PC-3 (cell line): ENCODE data around the gene ERICH3. TPM values are rescaled to one million over a fixed set of nuclear protein-coding genes. Genes with fewer than 3 reads are reported as not detected.

ENCODE experiments used
- ATAC-seq: fragments of 200-7000 bp; cut with Tn5 transposase; 2 replicates; pipeline ENCODE4 v1.9.1; 2020; ENCODE audit warnings: mild to moderate bottlenecking, moderate library complexity
- BruUV-seq: library from RNA; stranded (reverse); fragments of 400-500 nt; replicated peaks from 2 replicates; lab custom pipeline; 2021; lab: Mats Ljungman, UMichigan
- CTCF ChIA-PET: fragments of 300-600 bp; sonication (Branson Sonifier 250); formaldehyde crosslinking; loops from one replicate; lab custom pipeline; 2022; ENCODE audit warnings: antibody characterized with exemption; lab: Charles Lee
- POLR2A ChIA-PET: fragments of 300-600 bp; sonication (Branson Sonifier 250); formaldehyde crosslinking; loops from one replicate; lab custom pipeline; 2022; ENCODE audit warnings: antibody characterized with exemption; ENCODE audit not compliant: unreplicated experiment; lab: Charles Lee
- DNase-seq: peaks from one replicate; pipeline ENCODE4 v3.0.0-alpha.2; 2015
- H2AFZ ChIP-seq: fragments of 300-600 bp; sonication (generic); 2 replicates; pipeline ENCODE4 v1.6.0; 2016; ENCODE audit warnings: antibody characterized with exemption, low read length
- H3F3A ChIP-seq: fragments of 300-600 bp; sonication (generic); one replicate; pipeline ENCODE4 v1.6.0; 2017; ENCODE audit warnings: antibody characterized with exemption, low read length, control low read depth, mild to moderate bottlenecking; ENCODE audit not compliant: unreplicated experiment
- H3K27ac ChIP-seq: fragments of 300-600 bp; sonication (generic); 2 replicates; pipeline ENCODE4 v1.5.1; 2016; ENCODE audit warnings: mild to moderate bottlenecking, low read length
- H3K27me3 ChIP-seq: fragments of 300-600 bp; sonication (generic); 2 replicates; pipeline ENCODE4 v1.6.1; 2016; ENCODE audit warnings: low read length, mixed read lengths
- H3K36me3 ChIP-seq: fragments of 300-600 bp; sonication (generic); 2 replicates; pipeline ENCODE4 v1.6.1; 2016; ENCODE audit warnings: low read depth, mixed run types, low read length, mixed read lengths
- H3K4me1 ChIP-seq: fragments of 300-600 bp; sonication (generic); 2 replicates; pipeline ENCODE4 v1.5.1; 2016; ENCODE audit warnings: low read length; ENCODE audit not compliant: insufficient read depth
- H3K4me2 ChIP-seq: fragments of 300-600 bp; sonication (generic); 2 replicates; pipeline ENCODE4 v1.6.0; 2016; ENCODE audit warnings: low read length
- H3K4me3 ChIP-seq: fragments of 300-600 bp; sonication (generic); 2 replicates; pipeline ENCODE4 v1.5.1; 2016; ENCODE audit warnings: mild to moderate bottlenecking, low read length, mixed read lengths
- H3K79me2 ChIP-seq: fragments of 300-600 bp; sonication (generic); 2 replicates; pipeline ENCODE4 v1.6.1; 2017; ENCODE audit warnings: low read length, mixed read lengths
- H3K9ac ChIP-seq: fragments of 300-600 bp; sonication (generic); 2 replicates; pipeline ENCODE4 v1.6.0; 2016; ENCODE audit warnings: mild to moderate bottlenecking, low read length
- H3K9me2 ChIP-seq: fragments of 300-600 bp; sonication (generic); replicated peaks from 2 replicates; pipeline ENCODE4 v1.6.1; 2016; ENCODE audit warnings: mixed run types, low read length, mixed read lengths
- H3K9me3 ChIP-seq: fragments of 300-600 bp; sonication (generic); 2 replicates; pipeline ENCODE4 v1.6.1; 2016; ENCODE audit warnings: low read length, mixed read lengths
- H4K20me1 ChIP-seq: fragments of 300-600 bp; sonication (generic); 2 replicates; pipeline ENCODE4 v1.6.1; 2016; ENCODE audit warnings: low read length, mixed read lengths
- CTCF ChIP-seq: fragments of 300-600 bp; sonication (generic); conservative IDR thresholded peaks from 2 replicates; pipeline ENCODE4 v1.5.1; 2017; ENCODE audit warnings: antibody characterized with exemption, low read depth, mild to moderate bottlenecking, low read length
- EZH2 ChIP-seq: fragments of 300-600 bp; sonication (generic); IDR thresholded peaks from one replicate; pipeline ENCODE4 v1.6.1; 2017; ENCODE audit warnings: antibody characterized with exemption, mild to moderate bottlenecking, low read length; ENCODE audit not compliant: unreplicated experiment
- EZH2phosphoT487 ChIP-seq: fragments of 300-600 bp; sonication (generic); IDR thresholded peaks from 2 replicates; pipeline ENCODE4 v1.6.1; 2018; ENCODE audit warnings: mild to moderate bottlenecking, antibody characterized with exemption, low read length, borderline replicate concordance
- intact Hi-C: fragments of 100-400 bp; cut with micrococcal nuclease; formaldehyde crosslinking; loops from 2 replicates; pipeline ENCODE4 v1.9.0; 2023
- total RNA-seq: library from RNA; depleted of rRNA; stranded (reverse); fragments of >200 nt; gene quantifications from 2 replicates; pipeline ENCODE4 v1.2.3, GENCODE V29; 2014

Gene ERICH3
- total RNA-seq, 1 experiment from 2014 or later: not detected

GRCh38 chr1:74683656-74684055 lies 10.1 kb upstream of the ERICH3 start:
- POLR2A ChIA-PET: no interaction called here
- H3K4me1 ChIP-seq: no peaks in the 10 kb centered on the region
- no TSS peak for BruUV-seq
- no peaks in the 10 kb centered on the region for H3K36me3 ChIP-seq
- H3K9ac ChIP-seq: no peak overlapping the region
- H3K9me2 ChIP-seq: no peaks in the 10 kb centered on the region
- H3K9me3 ChIP-seq: no peaks in the 10 kb centered on the region
- TF ChIP-seq EZH2phosphoT487 (no peak), CTCF (no peak), EZH2 (no peak)
- no peak overlapping the region for H3K4me3 ChIP-seq
- H3K27ac ChIP-seq: no peak overlapping the region
- no peak for ATAC-seq
- CTCF ChIA-PET: no interaction called here
- no peak overlapping the region for H3K4me2 ChIP-seq
- intact Hi-C loops: no loop called here
- no peak overlapping the region for H2AFZ ChIP-seq
- H3K79me2 ChIP-seq: no peaks in the 10 kb centered on the region
- no peaks in the 10 kb centered on the region for H3K27me3 ChIP-seq
- H4K20me1 ChIP-seq: no peaks in the 10 kb centered on the region
- DNase-seq: no peak
- H3F3A ChIP-seq: no peaks in the 10 kb centered on the region

DNA sequence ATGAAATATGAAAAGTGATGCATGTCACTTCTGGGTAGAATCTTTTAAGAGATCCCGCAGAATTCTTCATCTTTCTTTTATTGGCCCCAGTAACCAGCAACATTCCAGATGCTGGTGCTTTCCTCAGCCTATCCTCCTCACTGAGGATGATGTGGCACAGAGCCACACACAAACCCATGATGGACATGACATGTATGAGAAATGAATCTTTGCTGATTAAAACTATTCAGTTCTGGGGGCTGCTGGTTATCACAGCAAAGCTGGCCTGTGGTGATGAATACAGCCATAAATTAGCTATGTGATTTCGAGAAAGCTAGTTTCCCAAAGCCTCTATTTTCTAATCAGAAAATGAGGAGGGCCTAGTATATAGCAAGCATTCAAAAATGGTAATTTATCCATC lies 8.3 kb upstream of the ERICH3 start:
- POLR2A ChIA-PET: no interaction called here

GRCh38 chr1:74681449-74681848 lies 7.9 kb upstream of the ERICH3 start:
- Histone ChIP-seq H4K20me1 (no peaks in the 10 kb centered on the region), H3F3A (no peaks in the 10 kb centered on the region), H3K4me2 (no peak overlapping the region), H3K27ac (no peak overlapping the region), H3K4me1 (no peaks in the 10 kb centered on the region), H3K9me2 (no peaks in the 10 kb centered on the region), H3K36me3 (no peaks in the 10 kb centered on the region), H3K9me3 (no peaks in the 10 kb centered on the region), H2AFZ (no peak overlapping the region), H3K27me3 (no peaks in the 10 kb centered on the region), H3K4me3 (no peak overlapping the region), H3K9ac (no peak overlapping the region), H3K79me2 (no peaks in the 10 kb centered on the region)
- no peak for ATAC-seq
- BruUV-seq: no TSS peak
- TF ChIP-seq CTCF (no peak), EZH2phosphoT487 (no peak), EZH2 (no peak)
- ChIA-PET POLR2A (no interaction called here), CTCF (no interaction called here)
- intact Hi-C loops: no loop called here
- no peak for DNase-seq

More for the DNA sequence above, 8.3 kb upstream of the ERICH3 start:
- Histone ChIP-seq H2AFZ (no peak overlapping the region), H3K9me2 (no peaks in the 10 kb centered on the region), H3K27me3 (no peaks in the 10 kb centered on the region), H3K9me3 (no peaks in the 10 kb centered on the region), H3K36me3 (no peaks in the 10 kb centered on the region), H3K9ac (no peak overlapping the region), H3K4me3 (no peak overlapping the region), H3K79me2 (no peaks in the 10 kb centered on the region), H3K27ac (no peak overlapping the region), H4K20me1 (no peaks in the 10 kb centered on the region), H3K4me1 (no peaks in the 10 kb centered on the region), H3K4me2 (no peak overlapping the region), H3F3A (no peaks in the 10 kb centered on the region)
- intact Hi-C loops: no loop called here
- no peak for ATAC-seq
- CTCF ChIA-PET: no interaction called here
- no peak for TF ChIP-seq EZH2phosphoT487
- TF ChIP-seq CTCF: no peak
- TF ChIP-seq EZH2: no peak
- DNase-seq: no peak
- BruUV-seq: no TSS peak
